Astrocyte of the spinal cord (primary cell): Measurements from ENCODE around the gene SLC39A3.

ENCODE experiments used
- DNase-seq: peaks from one replicate; pipeline ENCODE4 v3.0.0; 2011; ENCODE audit warnings: low read depth, low spot score
- H3K4me3 ChIP-seq: 2 replicates; pipeline ENCODE4 v1.5.1; 2011; ENCODE audit warnings: low read depth, mild to moderate bottlenecking, low read length, moderate library complexity
- CTCF ChIP-seq: IDR thresholded peaks from 2 replicates; pipeline ENCODE4 v1.5.1; 2012; ENCODE audit warnings: low read depth, mild to moderate bottlenecking, low read length, inconsistent platforms
- in situ Hi-C: cut with HindIII; loops from 2 replicates; pipeline ENCODE4 v1.10.0; 2017; ENCODE audit warnings: low sequenced_read_pairs

The SLC39A3 gene

GRCh38 chr19:2775556-2776430, 36.0 kb upstream of the SLC39A3 start:
- no peak for TF ChIP-seq CTCF
- DNase-seq: peak; percentile 50
- in situ Hi-C loops: no loop called here
- no peak overlapping the region for H3K4me3 ChIP-seq

GRCh38 chr19:2774953-2775555, 35.2 kb upstream of the SLC39A3 start:
- no peak for TF ChIP-seq CTCF
- no peak for DNase-seq
- H3K4me3 ChIP-seq: no peak overlapping the region
- in situ Hi-C loops: no loop called here

- in situ Hi-C loops: no loop called here
These were observed 34.4 kb upstream of the SLC39A3 start for GRCh38 chr19:2774083-2774679.

GRCh38 chr19:2771786-2772674, 32.2 kb upstream of the SLC39A3 start:
- DNase-seq: no peak
- no peak for TF ChIP-seq CTCF
- H3K4me3 ChIP-seq: no peak overlapping the region
- in situ Hi-C loops: no loop called here

More at GRCh38 chr19:2774083-2774679, 34.4 kb upstream of the SLC39A3 start:
- TF ChIP-seq CTCF: no peak
- H3K4me3 ChIP-seq: no peak overlapping the region
- no peak for DNase-seq

GRCh38 chr19:2770055-2771013, 30.5 kb upstream of the SLC39A3 start:
- in situ Hi-C loops: no loop called here
- no peak for DNase-seq
- no peak for TF ChIP-seq CTCF
- H3K4me3 ChIP-seq: no peak overlapping the region
